Activated CD4-positive, CD25-positive, alpha-beta regulatory T cell (primary cell): ENCODE results near the gene C10orf105.
A peak's percentile ranks its signal among the peaks of the same experiment; 100 is the strongest.

Source experiments
- DNase-seq, 4 experiments: peaks; one replicate each; lab custom pipeline; 2025; lab: John Stamatoyannopoulos, UW

Gene C10orf105

DNA sequence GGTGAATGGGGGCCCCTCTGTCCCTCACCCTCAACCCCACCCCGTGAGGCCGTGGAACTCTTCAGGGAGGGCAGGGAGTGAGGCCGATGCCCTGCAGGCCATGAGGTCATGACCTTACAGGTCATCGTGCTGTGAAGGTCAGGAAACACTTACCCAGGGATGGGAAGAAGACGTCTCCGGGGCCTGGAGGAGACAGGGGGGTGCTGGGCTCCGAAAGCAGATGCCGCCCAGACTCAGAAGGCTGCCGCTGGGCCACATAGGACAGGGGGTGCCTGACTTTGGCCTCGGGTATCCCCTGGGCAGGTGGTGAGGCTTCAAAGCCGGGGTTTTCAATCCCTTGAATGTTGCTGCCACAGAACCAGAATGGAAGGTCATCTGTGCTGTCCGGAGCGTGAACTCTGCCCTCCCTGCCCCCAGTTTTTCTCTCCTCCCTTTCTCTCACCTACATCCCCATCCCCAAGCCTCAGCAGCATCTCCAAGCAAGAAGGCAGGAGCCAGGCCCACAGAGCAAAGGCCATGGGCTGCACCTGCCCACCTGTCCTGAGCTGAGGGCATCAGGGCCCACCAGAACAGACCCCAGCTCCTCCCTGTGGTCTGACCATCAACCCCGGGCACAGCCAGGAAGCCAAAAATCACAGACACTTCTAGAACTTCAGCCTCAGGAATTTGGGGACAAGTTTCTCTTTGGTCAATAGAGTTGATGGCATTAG is 32.1 kb upstream of the C10orf105 start:
- no peak for DNase-seq

GRCh38 chr10:71750986-71751385 is 31.4 kb upstream of the C10orf105 start:
- DNase-seq, result no peak

DNA sequence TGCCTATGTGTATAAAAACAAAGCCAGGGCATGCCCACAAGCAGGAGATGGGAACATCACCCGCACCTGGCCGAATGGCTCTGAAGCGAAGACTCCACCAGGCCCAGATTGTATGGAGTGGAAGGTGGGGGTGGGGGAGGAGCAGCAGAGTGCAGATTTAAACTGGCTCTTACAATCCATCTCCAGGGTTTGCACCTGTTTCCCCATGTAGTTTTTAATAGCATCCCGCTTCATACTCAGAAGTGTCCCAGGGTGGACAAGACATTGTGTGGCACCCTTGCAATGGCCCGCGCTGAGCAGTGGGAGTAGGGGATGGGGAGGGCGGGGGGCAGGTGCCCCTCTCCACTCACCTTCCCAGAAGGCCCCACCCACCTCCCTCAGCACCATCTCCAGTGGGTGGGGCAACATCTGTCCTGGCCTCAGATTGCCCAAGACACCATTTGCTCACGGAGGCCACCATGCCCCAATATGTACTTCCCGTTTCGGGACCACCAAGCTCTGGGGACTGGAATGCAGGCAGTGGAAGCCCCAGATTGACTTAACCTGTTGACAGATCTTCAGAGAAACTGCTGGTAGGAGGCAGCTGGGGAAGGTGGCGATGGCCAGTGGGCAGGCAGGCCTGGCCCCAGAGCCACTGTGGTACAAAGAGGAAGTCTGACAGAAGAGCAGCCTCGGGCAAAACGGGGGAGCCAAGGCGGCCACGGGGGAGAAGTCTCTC is 30.7 kb upstream of the C10orf105 start:
- DNase-seq, result no peak

DNA sequence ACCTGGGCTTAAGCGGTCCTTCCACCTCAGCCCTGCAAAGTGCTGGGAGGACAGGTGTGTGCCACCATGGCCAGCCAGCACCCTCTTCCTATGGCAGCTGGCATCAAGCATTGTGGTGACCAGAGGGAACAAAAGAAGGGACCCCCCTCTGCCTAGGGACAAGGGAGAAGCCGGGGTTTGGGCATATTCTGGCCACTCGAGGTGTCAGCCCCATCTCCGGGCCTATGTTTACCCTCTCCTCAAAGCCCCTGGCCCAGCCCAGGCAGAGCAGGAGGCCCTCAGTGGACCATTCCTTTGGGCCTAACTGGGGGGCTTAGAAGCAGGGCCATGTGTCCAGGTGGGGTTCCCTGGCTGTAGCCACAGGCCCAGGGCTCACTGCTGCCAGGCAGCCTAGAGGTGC is 29.8 kb upstream of the C10orf105 start:
- no peak for DNase-seq

GRCh38 chr10:71748671-71749191 is 29.2 kb upstream of the C10orf105 start:
- DNase-seq, result peak in 3 of 4 experiments; percentile 43 to 73 (median 60)

GRCh38 chr10:71747551-71748523 is 28.3 kb upstream of the C10orf105 start:
- no peak for DNase-seq

DNA sequence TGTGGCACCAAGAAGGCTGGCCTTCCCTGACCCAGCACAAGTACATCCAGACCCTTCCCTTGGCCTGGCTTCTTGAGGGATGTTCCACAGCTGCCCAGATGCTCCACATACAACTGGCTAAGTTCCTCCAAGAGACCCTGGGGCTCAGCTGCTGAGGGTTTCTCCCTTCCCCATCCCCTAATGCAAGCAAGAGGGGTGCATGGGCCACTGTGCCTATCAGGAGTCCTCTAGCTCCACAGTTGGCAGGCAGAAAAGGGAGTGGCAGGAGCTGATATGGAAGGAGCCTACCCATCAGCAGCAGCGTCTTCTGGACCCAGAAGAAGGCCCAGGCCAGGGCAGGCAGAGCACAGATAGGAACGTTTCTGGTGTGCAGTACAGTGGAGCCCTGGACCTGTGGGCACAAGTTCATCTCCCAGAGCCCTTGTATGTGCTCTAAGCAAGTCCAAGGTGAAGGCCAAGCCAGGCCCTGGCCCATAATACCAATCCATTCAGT is 27.5 kb upstream of the C10orf105 start:
- DNase-seq, result no peak

- DNase-seq, result no peak
These were observed 26.9 kb upstream of the C10orf105 start for GRCh38 chr10:71746344-71747037.

DNA sequence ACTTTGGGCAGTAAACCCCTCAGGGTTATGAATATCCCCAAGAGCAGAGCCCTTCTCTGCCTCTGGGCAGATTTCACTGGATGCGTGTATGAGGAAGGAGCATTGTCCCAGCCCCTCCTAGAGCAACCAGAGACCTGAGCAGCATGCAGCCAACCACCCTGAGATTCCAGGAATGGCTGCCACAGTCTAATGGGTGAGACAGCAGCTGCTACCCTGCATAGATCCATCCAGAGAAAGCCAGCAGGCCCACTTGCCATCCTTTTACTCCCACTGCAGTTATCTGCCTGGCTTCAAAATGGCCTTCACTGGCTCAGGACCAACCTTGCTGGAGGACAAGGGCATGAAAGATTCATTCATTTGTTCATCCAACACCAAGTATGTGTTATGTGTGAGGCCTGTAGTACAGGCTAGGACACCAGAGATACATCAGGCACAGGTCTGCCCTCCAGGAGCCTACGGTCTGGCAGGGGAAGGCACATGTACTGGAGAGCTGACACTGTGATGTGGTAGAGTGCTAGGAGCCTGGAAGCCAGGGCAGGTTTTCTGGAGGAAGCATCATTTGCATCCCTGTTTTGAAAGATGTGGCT is 26.2 kb upstream of the C10orf105 start:
- no peak for DNase-seq

- no peak for DNase-seq
These were observed 25.5 kb upstream of the C10orf105 start for GRCh38 chr10:71744897-71745663.

GRCh38 chr10:71743866-71744265 is 24.3 kb upstream of the C10orf105 start:
- DNase-seq, result no peak

GRCh38 chr10:71743089-71743838 is 23.7 kb upstream of the C10orf105 start:
- DNase-seq, result no peak

GRCh38 chr10:71742301-71743088 is 22.9 kb upstream of the C10orf105 start:
- no peak for DNase-seq

GRCh38 chr10:71741671-71742070 is 22.1 kb upstream of the C10orf105 start:
- no peak for DNase-seq

DNA sequence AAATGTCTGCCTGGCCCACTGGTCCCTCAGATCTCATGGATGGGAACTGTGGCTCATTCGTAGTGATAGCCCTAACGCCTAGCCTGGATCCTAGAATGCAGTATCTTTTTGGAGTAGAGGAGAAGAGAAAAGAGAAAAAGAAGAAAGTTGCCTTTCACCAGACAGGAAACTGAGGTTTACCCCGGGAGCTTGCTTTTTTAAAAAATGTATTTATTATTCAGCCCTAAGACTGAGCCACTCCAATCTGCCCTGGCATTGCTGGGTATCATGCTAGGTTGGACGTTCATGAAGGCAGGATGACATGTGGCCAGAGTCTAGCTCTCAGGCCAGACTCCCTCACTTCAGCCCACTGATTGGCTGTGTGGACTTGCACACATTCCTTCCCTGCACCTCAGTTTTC is 21.5 kb upstream of the C10orf105 start:
- DNase-seq, result no peak

- DNase-seq, result no peak
These were observed 20.6 kb upstream of the C10orf105 start for GRCh38 chr10:71740069-71740653.

- no peak for DNase-seq
These were observed 19.9 kb upstream of the C10orf105 start for GRCh38 chr10:71739358-71739900.

GRCh38 chr10:71737834-71738197 is 18.2 kb upstream of the C10orf105 start:
- no peak for DNase-seq
